H1 (cell line): Measurements from ENCODE around the gene CISD1.

Experiments
- ATF3 ChIP-seq: IDR thresholded peaks from 2 replicates; pipeline ENCODE4 v1.6.1; 2011; ENCODE audit warnings: low read depth, mild to moderate bottlenecking, low read length; ENCODE audit not compliant: insufficient read depth
- EP300 ChIP-seq, 2 experiments: IDR thresholded peaks; 1 replicate in 1 of 2; 2 replicates in 1 of 2; pipeline ENCODE4 v1.6.1; 2011 to 2012; ENCODE audit warnings: low read depth in 2 of 2, low read length in 2 of 2, mild to moderate bottlenecking in 2 of 2, borderline replicate concordance in 1 of 2, inconsistent platforms in 1 of 2, moderate library complexity in 1 of 2
- EZH2 ChIP-seq: fragments of 200-600 bp; sonication (generic); IDR thresholded peaks from 2 replicates; pipeline ENCODE4 v1.7.1; 2012; ENCODE audit warnings: low read depth, mild to moderate bottlenecking, moderate library complexity, low read length, inconsistent platforms; ENCODE audit not compliant: severe bottlenecking
- SIRT6 ChIP-seq: IDR thresholded peaks from one replicate; pipeline ENCODE4 v1.7.1; 2012; ENCODE audit warnings: low read length, inconsistent platforms
- SP1 ChIP-seq: IDR thresholded peaks from 2 replicates; pipeline ENCODE4 v1.6.1; 2011; ENCODE audit warnings: low read depth, low read length

DNA sequence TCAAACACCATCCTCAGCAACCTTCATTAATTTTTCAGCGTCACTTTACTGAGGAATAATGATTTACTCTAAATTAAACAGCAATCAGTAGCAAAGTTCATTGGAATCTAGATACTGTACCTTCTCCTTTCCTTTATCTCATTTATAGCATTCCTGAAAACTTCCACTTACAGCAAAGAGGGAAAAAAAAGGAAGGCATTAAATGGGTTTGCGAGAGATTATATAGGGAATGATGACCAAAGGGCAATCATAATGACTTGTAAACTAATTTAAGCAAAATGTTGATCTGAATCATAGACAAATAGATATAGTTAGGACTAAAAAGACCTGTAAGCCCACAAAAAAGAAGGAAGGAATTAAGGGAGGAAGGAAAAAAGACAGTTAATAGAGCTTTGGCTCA lies 43.3 kb upstream of the CISD1 start:
- no peak for TF ChIP-seq EZH2
- no peak for TF ChIP-seq SIRT6
- TF ChIP-seq ATF3 = no peak
- TF ChIP-seq SP1 = no peak
- no peak for TF ChIP-seq EP300 (IDR thresholded peaks at IDR 0.05; ENCODE audit: borderline replicate concordance in 1 of 2, low read depth in 2 of 2, low read length in 2 of 2)
